DMS114 treated with DMSO at 0.1 percent for 48 hours (cell line): ENCODE measurements around the gene RNPS1.
"Not testable (repeated sequence)": the region's sequence is repeated elsewhere in the genome, so short reads cannot be mapped to it uniquely, and the experiment has no call there.

Experiments
- DNase-seq: peaks from one replicate; lab custom pipeline; 2025; ENCODE audit not compliant: unreplicated experiment; lab: John Stamatoyannopoulos, UW

The RNPS1 gene

DNA sequence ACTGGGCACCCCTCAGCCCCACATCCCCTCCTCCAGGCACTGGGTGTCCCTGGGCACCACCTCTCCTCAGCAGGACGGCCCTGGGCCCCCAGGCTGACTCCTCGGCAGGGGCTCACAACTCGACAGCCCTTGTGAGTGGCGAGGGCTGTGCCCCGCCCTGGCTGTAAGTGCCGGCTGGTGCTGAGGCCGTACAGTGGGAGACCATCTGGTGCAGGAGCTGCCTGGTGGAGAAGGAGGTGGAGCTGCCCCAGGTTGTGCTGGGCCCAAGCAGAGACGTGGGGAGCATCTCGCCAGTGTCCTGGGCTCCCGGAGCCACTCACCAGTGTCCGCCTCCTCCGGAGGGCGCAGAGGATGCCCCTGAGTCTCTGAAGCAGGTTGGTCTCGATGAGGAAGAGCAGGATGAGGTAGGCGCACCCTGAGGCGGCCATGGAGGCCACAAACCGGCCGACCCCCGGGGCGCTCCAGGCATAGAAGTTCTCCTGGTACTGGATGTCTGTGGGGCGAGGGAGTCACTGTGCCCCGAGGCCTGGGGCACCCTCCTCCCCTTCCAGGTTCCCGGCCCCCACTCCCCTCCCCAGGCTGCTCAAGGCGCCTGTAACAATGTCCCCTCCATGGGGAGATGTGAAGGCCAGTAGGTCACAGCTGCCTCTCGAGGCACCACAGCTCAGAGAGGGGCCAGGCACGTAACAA, 15.1 kb upstream of the RNPS1 start:
- DNase-seq: no peak

GRCh38 chr16:2282262-2282661, 14.3 kb upstream of the RNPS1 start:
- no peak for DNase-seq

- no peak for DNase-seq
Observed at GRCh38 chr16:2280981-2281542, 13.1 kb upstream of the RNPS1 start.

DNA sequence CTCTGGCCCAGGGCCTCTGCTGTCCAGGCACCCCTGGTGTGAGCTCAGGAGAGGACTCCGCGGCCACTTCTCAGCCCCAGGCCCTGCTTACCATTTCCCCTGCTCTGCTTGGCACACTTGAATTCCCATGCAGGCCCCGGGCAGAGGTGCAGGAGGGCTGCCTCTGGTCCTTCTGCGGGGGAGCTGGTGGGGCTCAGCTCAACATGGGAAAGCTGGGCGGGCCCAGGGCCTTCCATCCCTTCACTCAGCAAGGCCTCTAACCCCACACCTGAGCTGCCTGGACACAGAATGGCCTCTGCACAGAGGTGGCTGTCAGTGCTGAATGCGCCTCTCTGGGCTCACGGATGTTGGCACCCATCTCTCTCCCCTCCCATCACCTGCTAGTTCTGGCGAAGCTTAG, 12.5 kb upstream of the RNPS1 start:
- no peak for DNase-seq

DNA sequence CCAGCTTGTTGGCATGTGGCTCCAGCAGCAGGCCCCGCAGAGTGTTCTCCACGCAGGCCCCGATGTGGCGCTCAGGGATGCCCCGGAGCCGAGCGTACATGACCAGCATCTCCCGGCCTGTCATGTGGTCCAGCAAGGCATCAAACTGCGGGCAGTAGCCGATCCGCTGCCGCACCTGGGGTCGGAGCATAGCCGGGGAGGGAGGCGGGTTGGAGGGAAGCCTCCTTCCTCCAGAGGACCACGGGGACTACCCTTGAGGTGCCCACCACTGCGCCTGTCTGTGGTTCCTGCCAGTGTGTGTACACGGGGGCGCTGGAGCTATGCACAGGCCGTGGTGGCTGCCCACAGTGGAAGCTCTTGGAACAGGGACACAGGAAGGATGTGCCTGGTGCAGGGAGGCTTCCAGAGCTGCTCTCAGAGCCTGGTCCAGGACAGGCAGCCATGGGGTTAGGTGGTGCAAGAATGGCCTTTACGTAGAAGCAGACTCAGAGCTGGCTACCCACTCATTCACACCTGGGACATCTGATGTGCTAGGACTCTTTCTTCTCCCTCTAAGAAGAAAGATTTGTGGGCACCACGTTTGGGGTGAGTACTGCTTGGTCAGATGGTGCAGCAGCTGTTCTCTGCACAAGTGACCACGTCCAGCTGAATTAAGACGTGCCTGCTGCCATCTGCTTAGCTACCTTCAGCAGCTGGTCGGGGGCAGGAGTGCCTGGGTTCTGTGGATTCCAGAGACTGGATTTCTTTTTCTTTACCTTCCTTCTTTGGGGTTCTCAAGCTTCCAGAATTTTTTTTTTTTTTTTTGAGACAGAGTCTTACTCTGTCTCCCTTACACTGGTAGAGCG, 11.3 kb upstream of the RNPS1 start:
- DNase-seq: no peak

GRCh38 chr16:2278272-2278608, 10.3 kb upstream of the RNPS1 start:
- DNase-seq: no peak

DNA sequence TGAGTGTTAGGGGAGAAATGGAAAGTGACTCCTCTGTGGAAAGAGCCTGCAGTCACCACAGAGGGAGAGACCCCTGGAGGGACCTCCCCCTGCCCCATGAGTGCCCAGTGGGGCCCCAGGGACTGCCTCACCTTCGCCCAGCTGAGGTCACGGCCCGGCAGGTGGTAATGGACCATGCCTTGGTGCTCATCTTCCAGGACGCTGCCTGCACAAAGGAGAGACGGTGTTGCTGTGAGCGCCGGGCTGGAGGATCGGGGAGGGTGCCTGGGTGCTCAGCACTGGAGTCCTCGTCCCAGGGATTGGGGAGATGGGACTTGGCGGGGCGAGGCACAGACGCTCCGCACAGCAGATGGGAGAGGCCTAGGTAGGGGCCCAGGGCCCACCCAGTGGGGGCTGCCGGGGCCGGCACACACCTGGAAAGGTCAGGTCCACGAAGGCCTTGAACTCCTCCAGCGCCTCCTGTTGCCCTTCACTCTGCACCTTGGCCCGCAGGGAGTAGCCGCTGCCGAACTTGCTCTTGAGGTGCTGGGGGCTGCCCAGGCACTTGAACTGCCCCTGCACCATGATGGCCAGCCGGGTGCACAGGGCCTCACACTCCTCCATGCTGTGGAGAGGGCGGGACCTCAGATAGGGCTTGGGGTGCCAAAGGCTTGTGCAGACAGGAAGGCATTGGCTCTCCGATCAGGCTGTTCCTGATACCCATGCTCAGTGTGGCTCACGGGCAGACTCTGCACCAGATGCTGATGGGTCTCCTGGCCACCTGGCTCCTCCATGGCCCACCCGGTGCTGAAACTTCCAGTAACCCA, 9.7 kb upstream of the RNPS1 start:
- DNase-seq: no peak

GRCh38 chr16:2276368-2277195, 8.7 kb upstream of the RNPS1 start:
- DNase-seq: no peak

DNA sequence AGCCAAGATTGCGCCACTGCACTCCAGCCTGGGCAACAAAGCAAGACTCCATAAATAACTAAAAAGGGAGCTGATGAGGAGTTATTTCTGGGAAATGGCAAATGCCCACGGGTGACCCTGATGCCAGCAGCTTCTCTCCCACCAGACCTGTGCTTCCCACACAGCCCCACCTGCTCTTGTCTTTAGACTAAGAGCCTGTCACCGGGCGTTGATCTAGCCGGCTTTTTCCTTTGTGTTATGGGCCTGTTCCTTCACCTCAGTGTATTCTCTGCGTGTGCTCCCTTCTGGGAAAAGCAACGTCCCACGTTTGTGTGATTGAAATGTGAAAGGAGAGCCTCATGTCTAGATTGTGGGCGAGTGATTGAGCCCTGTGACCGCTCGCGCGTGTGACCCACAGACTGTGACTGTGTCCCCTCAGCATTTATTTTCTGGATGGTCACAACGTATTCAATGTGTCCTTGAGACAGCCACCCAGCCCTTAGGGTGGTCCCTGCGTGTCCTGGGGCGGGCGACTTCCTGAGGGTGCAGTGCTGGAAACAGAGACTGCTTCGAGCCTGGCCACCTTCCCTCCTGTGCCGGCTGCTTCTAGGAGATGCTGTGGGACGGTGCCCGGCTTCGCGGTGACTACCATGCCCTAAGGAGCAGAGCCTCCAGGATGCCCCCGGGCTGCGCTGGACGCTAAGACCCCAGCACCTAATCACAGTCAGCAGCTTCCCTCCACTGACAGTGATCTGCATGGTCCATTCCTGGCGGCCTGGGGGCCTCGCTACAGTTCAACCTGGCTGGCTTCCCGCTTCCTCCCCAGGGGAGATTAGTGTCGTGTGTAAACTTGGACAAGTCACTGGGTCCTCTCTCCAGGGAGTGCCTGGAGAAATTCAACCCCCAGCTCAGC, 7.8 kb upstream of the RNPS1 start:
- DNase-seq: no peak

DNA sequence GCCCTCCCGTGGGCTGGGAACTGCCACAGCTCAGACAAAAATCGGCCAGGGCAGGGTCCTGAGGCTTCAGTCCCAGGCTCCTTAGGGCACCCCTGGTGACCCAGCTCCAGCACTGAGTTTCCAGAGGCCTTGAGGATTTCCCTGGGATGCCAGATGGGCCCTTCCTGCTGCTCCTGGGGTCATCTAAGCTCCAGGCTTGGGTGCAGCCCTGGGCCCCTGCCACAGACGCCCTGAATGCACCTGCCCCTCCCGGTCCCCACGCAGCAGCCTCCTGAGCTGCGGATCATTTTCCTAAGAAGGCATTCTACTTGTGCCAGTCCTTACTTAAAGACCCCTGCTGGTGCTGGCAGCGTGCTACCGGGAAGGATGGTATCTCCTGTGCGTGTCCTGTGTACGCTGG, 6.0 kb upstream of the RNPS1 start:
- DNase-seq: no peak

DNA sequence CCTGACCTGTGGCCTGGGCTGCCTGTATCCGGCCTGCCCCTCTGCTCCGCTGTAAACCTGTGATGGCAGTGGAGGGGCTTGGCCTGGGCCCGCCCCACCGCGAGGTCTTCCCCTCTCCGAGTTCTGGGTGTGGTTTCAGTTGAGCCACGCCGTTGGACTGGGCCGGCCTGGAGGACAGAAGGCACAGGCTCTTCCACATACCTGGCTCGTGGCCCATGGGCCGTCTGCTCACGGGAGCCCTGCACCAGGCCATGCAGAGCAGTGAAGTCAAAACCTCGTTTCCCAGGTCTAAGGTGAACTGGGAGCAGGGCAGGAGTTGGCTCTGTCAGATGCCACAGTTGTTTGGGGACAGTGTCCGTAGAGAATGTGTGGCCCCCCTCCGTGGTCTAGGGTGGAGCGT, 5.6 kb upstream of the RNPS1 start:
- DNase-seq: no peak

DNA sequence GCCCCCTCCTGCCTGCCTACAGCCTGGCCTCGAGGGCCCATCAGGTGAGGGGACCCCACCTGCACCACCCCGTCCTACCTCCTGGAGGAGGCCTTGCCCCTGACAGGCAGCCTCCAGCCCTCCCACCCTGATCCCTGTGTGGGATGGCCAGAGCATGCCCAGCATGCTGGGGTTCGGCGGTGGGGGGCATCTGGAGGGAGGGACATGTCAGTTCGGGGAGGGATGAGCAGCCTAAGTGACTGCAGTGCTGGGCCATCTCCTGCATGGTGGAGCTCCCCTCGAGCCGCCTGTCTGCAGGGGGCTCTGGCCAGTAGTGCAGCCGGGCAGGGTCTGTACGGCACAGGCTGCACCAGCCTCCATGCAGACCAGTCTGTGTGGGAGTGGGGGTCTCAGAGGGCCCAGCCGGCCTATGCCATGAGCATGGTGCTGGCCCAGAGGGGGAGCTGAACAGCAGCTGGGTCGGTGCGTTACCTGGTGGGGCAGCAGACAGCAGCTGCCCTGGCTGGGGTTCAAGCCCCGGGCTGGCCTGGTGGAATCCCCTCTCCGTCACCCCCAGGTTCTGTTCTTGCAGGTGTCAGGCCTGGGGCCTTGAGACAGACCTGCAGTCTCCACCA, 4.0 kb upstream of the RNPS1 start:
- DNase-seq: no peak

DNA sequence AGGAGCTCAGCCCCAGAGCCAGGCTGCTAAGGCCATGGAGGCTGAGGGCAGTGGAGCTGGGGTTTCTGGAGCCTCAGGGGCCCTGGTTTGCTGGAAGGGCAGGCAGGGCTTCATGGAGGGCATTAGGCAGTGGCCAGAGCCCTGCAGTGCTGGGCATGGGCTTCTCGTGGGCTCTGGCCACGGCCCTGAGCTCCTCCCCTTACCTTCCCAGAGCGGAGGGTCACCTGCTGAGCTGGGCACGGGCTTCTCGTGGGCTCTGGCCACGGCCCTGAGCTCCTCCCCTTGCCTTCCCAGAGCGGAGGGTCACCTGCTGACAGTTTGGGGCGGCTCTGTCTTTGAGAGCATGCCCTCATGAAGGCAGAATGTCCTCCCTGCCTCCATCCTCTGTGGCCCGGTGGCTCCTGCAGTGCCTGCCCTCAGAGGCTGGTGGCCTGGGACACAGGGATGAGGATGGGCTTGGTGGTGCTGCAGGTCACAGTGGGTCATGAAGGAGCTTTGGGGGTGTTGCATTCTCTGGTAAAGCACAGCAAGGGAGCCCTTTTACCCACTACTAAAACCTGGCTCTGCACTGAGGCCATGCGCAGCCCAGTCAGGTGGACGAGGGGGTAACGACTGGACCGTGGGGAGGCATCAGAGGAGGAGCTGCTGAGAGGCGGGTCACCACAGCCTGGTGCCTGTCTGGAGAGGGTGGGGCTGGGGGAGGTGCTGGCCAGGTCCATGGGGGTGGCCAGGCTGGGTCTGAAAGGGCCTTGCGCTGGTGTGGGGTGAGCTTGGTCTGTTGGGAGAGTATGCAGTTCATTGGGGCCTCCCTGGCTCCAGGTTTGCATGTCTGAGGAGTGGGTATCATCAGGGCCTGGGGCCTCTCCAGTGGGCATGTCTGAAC, 2.9 kb upstream of the RNPS1 start:
- DNase-seq: no peak

GRCh38 chr16:2270070-2270462, 2.1 kb upstream of the RNPS1 start:
- DNase-seq: no peak

DNA sequence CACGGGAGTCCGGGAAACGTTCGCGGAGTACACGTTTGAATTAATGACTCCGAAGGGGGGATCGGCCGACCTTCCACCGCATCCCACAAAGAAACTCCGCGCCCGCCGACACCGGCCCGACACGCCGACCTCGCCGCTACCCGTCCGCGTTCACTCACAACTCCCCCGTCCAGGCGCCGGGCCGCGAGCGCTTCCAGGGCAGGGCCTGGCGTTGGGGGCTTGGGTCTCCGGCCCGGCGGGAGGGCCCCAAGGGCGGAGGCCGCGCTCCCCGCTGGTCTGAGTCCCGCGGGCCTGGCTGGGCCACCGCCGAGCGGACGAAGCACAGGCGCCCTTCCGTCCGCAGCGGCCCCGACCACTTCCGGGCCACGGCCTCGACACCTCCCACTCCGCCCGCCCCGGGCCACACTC, 417 bp downstream of the RNPS1 start:
- not testable (repeated sequence) for DNase-seq

DNA sequence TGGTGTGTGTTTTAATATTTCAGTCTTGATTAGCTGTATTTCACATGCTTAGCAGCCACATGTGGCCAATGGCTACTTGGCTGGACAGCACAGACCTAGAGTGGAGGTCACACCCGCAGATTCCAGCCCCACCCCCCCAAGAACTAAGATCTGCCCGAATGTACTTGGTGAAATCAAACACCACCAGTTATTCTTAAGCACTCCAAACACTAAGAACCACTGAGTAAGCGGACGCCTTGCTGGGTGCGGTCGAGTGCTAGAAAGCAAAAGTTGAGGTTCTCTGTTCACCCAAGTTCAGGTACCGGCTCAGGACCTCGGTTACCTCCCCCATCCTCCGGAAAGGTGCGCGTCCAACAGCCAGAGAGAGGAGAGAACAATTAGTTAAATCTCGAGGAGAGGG, 1.0 kb downstream of the RNPS1 start:
- not testable (repeated sequence) for DNase-seq

DNA sequence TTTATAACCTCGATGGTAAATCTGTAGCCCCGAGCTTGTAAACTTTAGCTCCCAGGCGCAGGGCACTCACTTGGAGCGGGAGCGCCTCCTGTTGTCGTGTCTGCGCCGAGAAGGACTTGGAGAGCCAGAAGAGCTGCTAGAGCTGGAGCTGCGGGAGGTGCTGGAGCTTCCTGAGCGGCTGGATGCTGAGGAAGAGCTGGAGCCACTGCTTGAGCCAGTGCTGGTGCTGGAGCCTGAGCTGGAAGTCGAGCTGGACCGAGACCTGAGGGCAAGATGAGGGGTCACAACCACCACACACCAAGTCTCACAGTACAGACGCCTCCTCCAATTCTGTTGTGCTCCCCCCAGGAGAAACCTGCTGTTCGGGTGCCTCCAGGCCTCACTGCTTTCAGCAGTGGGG, 4.9 kb downstream of the RNPS1 start:
- not testable (repeated sequence) for DNase-seq

- no peak for DNase-seq
Observed at GRCh38 chr16:2260250-2260649, 7.7 kb downstream of the RNPS1 start.
